Astrocyte (in vitro differentiated cells and primary cell): Measurements from ENCODE around the gene VAC14. TPM values are rescaled to one million over a fixed set of nuclear protein-coding genes. Genes with fewer than 3 reads are reported as not detected.

ENCODE experiments used
- DNase-seq: peaks from one replicate; pipeline ENCODE4 v3.0.0-alpha.2; 2010; ENCODE audit warnings: low read depth
- FAIRE-seq: peaks from 2 replicates; lab custom pipeline; 2011; peaks lifted over from hg19 to GRCh38; lab: Jason Lieb, UNC
- H2AFZ ChIP-seq: 2 replicates; pipeline ENCODE4 v1.6.0; 2012; ENCODE audit warnings: low read depth, low read length, inconsistent platforms
- H3K27ac ChIP-seq: 2 replicates; pipeline ENCODE4 v1.5.1; 2011; ENCODE audit warnings: low read depth, low read length, inconsistent platforms
- H3K27me3 ChIP-seq: 2 replicates; pipeline ENCODE4 v1.6.0; 2011; ENCODE audit warnings: low read length, inconsistent platforms; ENCODE audit not compliant: insufficient read depth
- H3K36me3 ChIP-seq: 2 replicates; pipeline ENCODE4 v1.5.1; 2011; ENCODE audit warnings: low read length, inconsistent platforms; ENCODE audit not compliant: insufficient read depth
- H3K4me1 ChIP-seq: 2 replicates; pipeline ENCODE4 v1.5.1; 2011; ENCODE audit warnings: low read length, inconsistent platforms; ENCODE audit not compliant: insufficient read depth
- H3K4me2 ChIP-seq: 2 replicates; pipeline ENCODE4 v1.6.0; 2012; ENCODE audit warnings: low read length, inconsistent platforms
- H3K4me3 ChIP-seq: 2 replicates; pipeline ENCODE4 v1.5.1; 2011; ENCODE audit warnings: low read depth, mild to moderate bottlenecking, low read length, inconsistent platforms; ENCODE audit not compliant: insufficient read depth
- H3K79me2 ChIP-seq: 2 replicates; pipeline ENCODE4 v1.6.0; 2012; ENCODE audit warnings: mild to moderate bottlenecking, low read length, inconsistent platforms; ENCODE audit not compliant: insufficient read depth
- H3K9ac ChIP-seq: 2 replicates; pipeline ENCODE4 v1.6.0; 2012; ENCODE audit warnings: mild to moderate bottlenecking, low read length, inconsistent platforms
- H3K9me3 ChIP-seq: 2 replicates; pipeline ENCODE4 v1.5.1; 2012; ENCODE audit warnings: low read depth, mild to moderate bottlenecking, low read length, inconsistent platforms; ENCODE audit not compliant: insufficient read depth
- H4K20me1 ChIP-seq: 2 replicates; pipeline ENCODE4 v1.6.0; 2012; ENCODE audit warnings: low read length, inconsistent platforms; ENCODE audit not compliant: insufficient read depth
- H3K27ac Mint-ChIP-seq: one replicate; pipeline ENCODE4 v1.8.0; 2021; ENCODE audit warnings: mild to moderate bottlenecking, mixed read lengths; ENCODE audit not compliant: unreplicated experiment
- H3K27me3 Mint-ChIP-seq: one replicate; pipeline ENCODE4 v1.8.0; 2021; ENCODE audit warnings: low read depth, mixed read lengths; ENCODE audit not compliant: unreplicated experiment
- H3K36me3 Mint-ChIP-seq: one replicate; pipeline ENCODE4 v1.8.0; 2021; ENCODE audit warnings: low read depth, mixed read lengths; ENCODE audit not compliant: unreplicated experiment
- H3K4me1 Mint-ChIP-seq: one replicate; pipeline ENCODE4 v1.8.0; 2021; ENCODE audit warnings: low read depth, mixed read lengths; ENCODE audit not compliant: unreplicated experiment
- H3K4me3 Mint-ChIP-seq: one replicate; pipeline ENCODE4 v1.8.0; 2021; ENCODE audit warnings: mild to moderate bottlenecking, moderate library complexity, mixed read lengths; ENCODE audit not compliant: unreplicated experiment
- H3K9me3 Mint-ChIP-seq: one replicate; pipeline ENCODE4 v1.8.0; 2021; ENCODE audit warnings: mild to moderate bottlenecking, mixed read lengths; ENCODE audit not compliant: unreplicated experiment
- EZH2 ChIP-seq: IDR thresholded peaks from 2 replicates; pipeline ENCODE4 v1.6.1; 2012; ENCODE audit warnings: mild to moderate bottlenecking, low read length, inconsistent platforms; ENCODE audit not compliant: insufficient read depth
- total RNA-seq: library from RNA; stranded (reverse); gene quantifications from 2 replicates; pipeline ENCODE4 v1.2.1, GENCODE V29; 2021
- TF ChIP-seq, protein P1 (sequence below): IDR thresholded peaks from 2 replicates; pipeline ENCODE4 v1.5.1; 2011; ENCODE audit warnings: low read depth, mild to moderate bottlenecking, inconsistent platforms, low read length, moderate library complexity; ENCODE audit not compliant: insufficient read depth

VAC14 gene
- total RNA-seq, 1 donor from 2014 or later = 27.8 TPM

DNA sequence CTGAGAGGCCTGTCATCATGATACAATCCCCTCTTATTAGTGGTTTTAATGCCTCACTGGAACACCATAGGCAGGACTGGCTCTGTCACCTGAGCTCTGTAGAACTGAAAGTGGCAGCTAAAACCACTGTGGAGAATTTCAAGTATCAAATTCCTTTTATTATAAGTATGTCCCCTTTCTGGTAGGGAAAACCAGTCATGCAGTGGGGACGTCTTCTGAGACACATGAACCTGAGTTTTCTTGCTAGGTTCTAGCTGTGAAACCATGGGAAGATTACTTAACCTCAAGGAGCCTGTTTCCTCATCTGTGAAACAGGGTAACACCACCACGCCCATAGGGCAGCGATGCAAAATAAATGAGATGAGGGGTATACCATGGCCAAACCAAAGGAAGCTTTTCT lies 4.7 kb downstream of the VAC14 start:
- Mint-ChIP-seq H3K4me1 (peaks cover 9% of the 10 kb centered on the region), H3K36me3 (peaks cover 3% of the 10 kb centered on the region), H3K4me3 (no peak overlapping the region), H3K27ac (no peak overlapping the region), H3K9me3 (peaks cover 1% of the 10 kb centered on the region), H3K27me3 (no peaks in the 10 kb centered on the region)
- TF ChIP-seq, protein P1, sequence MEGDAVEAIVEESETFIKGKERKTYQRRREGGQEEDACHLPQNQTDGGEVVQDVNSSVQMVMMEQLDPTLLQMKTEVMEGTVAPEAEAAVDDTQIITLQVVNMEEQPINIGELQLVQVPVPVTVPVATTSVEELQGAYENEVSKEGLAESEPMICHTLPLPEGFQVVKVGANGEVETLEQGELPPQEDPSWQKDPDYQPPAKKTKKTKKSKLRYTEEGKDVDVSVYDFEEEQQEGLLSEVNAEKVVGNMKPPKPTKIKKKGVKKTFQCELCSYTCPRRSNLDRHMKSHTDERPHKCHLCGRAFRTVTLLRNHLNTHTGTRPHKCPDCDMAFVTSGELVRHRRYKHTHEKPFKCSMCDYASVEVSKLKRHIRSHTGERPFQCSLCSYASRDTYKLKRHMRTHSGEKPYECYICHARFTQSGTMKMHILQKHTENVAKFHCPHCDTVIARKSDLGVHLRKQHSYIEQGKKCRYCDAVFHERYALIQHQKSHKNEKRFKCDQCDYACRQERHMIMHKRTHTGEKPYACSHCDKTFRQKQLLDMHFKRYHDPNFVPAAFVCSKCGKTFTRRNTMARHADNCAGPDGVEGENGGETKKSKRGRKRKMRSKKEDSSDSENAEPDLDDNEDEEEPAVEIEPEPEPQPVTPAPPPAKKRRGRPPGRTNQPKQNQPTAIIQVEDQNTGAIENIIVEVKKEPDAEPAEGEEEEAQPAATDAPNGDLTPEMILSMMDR = no peak
- no peak for TF ChIP-seq EZH2
- Histone ChIP-seq H3K79me2 (peaks cover 94% of the 10 kb centered on the region), H3K9me3 (no peaks in the 10 kb centered on the region), H3K27me3 (no peaks in the 10 kb centered on the region), H4K20me1 (peaks cover 60% of the 10 kb centered on the region), H3K4me3 (no peak overlapping the region), H2AFZ (no peak overlapping the region), H3K4me2 (no peak overlapping the region), H3K27ac (no peak overlapping the region), H3K36me3 (no peaks in the 10 kb centered on the region), H3K9ac (no peak overlapping the region), H3K4me1 (peaks cover 9% of the 10 kb centered on the region)
- DNase-seq (no peak), FAIRE-seq (no peak)

DNA sequence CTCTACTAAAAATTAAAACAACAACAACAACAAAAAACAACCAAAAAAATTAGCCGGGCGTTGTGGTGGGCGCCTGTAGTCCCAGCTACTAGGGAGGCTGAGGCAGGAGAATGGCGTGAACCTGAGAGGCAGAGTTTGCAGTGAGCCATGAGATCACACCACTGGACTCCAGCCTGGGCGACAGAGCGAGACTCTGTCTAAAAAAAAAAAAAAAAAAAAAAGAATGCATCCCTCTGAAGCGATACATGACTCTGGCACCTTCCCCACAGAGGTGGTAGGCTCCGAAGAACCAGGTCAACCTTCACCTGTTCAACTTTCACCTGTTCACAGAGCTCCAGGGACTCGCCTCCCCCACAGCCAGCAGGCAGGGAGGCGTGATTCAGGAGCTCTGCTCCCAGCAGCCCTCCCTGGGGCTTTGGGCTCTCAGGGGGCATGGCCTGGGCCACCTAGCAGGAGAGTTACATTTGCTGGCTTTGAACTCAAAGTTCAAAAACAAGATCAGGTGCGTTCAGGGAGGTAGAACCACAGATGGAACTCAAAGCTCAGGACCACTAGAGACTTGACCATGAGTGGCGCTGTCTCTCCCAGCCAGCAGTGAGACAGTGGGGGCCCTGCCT lies 5.6 kb downstream of the VAC14 start:
- no peaks in the 10 kb centered on the region for H3K36me3 ChIP-seq
- Mint-ChIP-seq H3K36me3 (peaks cover 3% of the 10 kb centered on the region), H3K4me3 (no peak overlapping the region), H3K4me1 (peaks cover 11% of the 10 kb centered on the region), H3K9me3 (peaks cover 1% of the 10 kb centered on the region), H3K27me3 (no peaks in the 10 kb centered on the region), H3K27ac (no peak overlapping the region)
- H3K27ac ChIP-seq = no peak overlapping the region
- no peak overlapping the region for H3K4me2 ChIP-seq
- H3K9me3 ChIP-seq = no peaks in the 10 kb centered on the region
- DNase-seq (no peak), FAIRE-seq (no peak)
- no peak overlapping the region for H2AFZ ChIP-seq
- H3K9ac ChIP-seq = no peak overlapping the region
- H3K4me3 ChIP-seq = no peak overlapping the region
- TF ChIP-seq EZH2 = no peak
- TF ChIP-seq, protein P1 = no peak
- peaks cover 97% of the 10 kb centered on the region for H3K79me2 ChIP-seq
- H3K4me1 ChIP-seq = peaks cover 5% of the 10 kb centered on the region
- H4K20me1 ChIP-seq = peaks cover 68% of the 10 kb centered on the region
- no peaks in the 10 kb centered on the region for H3K27me3 ChIP-seq

DNA sequence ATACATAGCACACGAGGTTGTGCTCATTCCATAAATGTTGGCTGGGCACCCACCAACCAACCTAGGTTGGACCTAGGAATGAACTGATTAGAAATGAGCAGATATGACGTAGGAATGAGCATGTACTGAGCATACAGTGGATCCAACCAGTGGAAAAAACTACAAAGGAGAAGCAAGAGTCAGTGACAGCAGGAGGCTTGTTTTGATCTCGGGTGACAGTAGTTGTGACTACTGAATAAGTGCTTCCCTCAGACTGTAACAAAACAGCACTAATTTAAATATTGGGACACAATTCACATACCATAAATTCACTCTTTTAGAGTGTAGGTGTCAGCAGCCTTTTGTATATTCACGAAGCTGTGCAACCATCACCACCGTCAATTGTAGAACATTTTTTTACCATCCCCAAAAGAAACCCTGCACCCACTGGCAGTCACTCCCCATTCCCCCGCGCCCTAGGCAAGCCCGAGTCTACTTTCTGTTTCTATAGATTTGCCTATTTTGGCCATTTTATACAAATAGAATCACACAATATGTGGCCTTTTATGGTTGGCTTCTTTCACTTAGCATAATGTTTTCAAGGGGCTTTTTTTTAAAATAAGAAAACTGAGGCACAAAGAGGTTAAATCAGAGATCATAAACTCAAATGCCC lies 7.0 kb downstream of the VAC14 start:
- Mint-ChIP-seq H3K36me3 (peaks cover 3% of the 10 kb centered on the region), H3K4me3 (no peak overlapping the region), H3K9me3 (peaks cover 1% of the 10 kb centered on the region), H3K27ac (no peak overlapping the region), H3K4me1 (peaks cover 17% of the 10 kb centered on the region), H3K27me3 (no peaks in the 10 kb centered on the region)
- H3K79me2 ChIP-seq = peaks cover 92% of the 10 kb centered on the region
- H4K20me1 ChIP-seq = peaks cover 77% of the 10 kb centered on the region
- H3K36me3 ChIP-seq = no peaks in the 10 kb centered on the region
- no peak overlapping the region for H3K4me2 ChIP-seq
- H3K4me3 ChIP-seq = no peak overlapping the region
- H2AFZ ChIP-seq = no peak overlapping the region
- no peak for DNase-seq
- no peak overlapping the region for H3K27ac ChIP-seq
- FAIRE-seq = no peak
- no peaks in the 10 kb centered on the region for H3K9me3 ChIP-seq
- H3K9ac ChIP-seq = no peak overlapping the region
- no peaks in the 10 kb centered on the region for H3K4me1 ChIP-seq
- no peaks in the 10 kb centered on the region for H3K27me3 ChIP-seq
- no peak for TF ChIP-seq EZH2
- TF ChIP-seq, protein P1 = no peak
